Umbilical cord (tissue), 2 donors: ENCODE measurements around the gene HCFC1R1. TPM values are rescaled to one million over a fixed set of nuclear protein-coding genes. Genes with fewer than 3 reads are reported as not detected.
"Not testable (repeated sequence)": the region's sequence is repeated elsewhere in the genome, so short reads cannot be mapped to it uniquely, and the experiment has no call there.

Experiments
- DNase-seq: peaks from one replicate; pipeline ENCODE4 v3.0.0-alpha.2; 2015; ENCODE audit warnings: low spot score
- total RNA-seq: library from RNA; depleted of rRNA; stranded (reverse); fragments of >200 nt; gene quantifications from one replicate; pipeline ENCODE4 v1.2.3, GENCODE V29; 2014; ENCODE audit warnings: low replicate concordance; ENCODE audit not compliant: insufficient read depth

Gene HCFC1R1
- total RNA-seq, 1 donor from 2014 or later: 3.1 TPM

- DNase-seq: no peak
Observed at GRCh38 chr16:3057181-3058138, 33.7 kb upstream of the HCFC1R1 start.

DNA sequence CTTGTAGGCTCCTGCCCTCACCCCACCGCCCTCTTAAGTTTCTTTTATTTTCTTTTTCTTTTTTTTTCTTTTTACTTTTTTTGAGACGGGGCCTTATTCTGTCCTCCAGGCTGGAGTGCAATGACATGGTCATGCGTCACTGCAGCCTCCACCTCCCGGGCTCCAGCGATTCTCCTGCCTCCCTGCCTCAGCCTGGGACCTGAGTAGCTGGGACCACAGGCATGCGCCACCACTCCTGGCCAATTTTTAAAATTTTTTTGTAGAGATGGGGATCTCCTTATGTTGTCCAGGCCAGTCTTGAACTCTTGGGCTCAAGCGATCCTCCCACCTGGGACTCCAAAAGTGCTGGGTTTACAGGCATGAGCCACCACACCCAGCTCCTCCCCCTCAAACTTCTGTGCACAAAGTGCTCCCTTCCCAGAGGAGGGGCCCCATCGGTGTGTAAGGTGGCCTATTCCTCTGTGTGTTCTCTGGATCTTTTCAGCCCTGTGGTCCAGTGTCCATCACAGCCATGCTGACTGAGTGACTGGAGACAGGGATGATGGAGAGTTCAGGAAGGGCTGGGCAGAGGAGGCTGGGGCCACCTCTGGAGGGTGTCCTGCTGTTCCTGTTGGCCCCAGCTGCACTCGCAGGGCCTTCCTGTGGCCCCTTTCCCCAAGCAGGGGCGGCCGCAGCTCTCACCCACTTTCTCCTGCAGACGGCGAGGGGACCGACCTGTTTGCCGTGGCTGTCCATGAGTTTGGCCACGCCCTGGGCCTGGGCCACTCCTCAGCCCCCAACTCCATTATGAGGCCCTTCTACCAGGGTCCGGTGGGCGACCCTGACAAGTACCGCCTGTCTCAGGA lies 32.8 kb upstream of the HCFC1R1 start:
- DNase-seq: no peak

- DNase-seq: not testable (repeated sequence)
Observed at GRCh38 chr16:3055734-3056115, 32.0 kb upstream of the HCFC1R1 start.

- DNase-seq: no peak
Observed at GRCh38 chr16:3054965-3055733, 31.4 kb upstream of the HCFC1R1 start.

DNA sequence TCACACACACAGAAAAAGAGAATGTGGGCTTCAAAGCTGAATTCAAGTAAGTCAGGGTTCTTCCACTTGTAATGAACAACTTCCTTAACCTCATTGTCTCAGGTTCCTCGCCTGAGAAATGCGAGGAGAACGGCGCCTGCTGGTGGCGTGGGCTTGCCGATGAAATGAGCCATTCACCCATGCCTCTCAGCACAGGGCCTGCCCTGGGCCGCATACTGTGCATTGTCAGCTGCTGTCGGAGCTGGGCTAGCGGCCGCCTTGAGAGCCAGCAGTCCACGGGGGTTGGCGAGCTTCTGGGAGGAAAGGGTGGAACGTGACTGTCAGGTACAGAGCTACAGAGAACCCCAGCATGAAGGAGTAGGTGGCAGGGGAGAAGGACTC lies 29.6 kb upstream of the HCFC1R1 start:
- not testable (repeated sequence) for DNase-seq

DNA sequence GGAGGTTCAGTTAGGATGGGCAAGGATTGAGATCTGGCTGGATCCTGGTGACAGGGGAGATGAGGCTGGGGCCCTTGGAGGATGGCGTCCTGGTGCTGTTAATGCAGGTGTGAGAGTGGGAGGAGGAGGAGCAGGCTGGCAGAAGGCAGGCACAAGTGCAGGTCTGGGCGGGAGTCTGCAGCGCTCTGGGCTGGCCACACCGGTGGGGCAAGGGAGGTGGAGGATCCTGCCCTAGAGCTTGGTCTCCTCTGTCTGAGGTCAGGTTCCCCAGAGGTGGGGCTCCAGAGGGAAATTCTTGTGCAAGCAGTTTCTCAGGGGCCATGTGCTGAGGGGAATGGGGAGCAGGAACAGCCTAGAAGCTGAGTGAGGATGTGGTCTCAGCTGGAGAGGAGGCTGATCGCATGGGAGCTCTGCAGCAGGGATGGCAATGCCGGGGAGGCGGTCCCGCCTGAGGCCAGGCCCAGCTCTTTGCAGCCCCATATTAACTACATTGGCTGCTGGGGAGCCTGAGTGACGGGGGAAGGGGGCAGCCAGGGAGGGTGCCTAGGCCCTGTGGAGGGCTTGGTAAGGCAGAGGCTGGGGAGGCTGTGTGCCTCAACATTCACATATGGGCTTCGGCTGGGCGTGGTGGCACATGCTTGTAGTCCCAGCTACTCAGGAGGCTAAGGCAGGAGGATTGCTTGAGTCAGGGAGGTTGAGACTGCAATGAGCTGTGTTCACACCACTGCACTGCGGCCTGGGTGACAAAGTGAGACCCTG lies 29.0 kb upstream of the HCFC1R1 start:
- not testable (repeated sequence) for DNase-seq

GRCh38 chr16:3051494-3051893 lies 27.8 kb upstream of the HCFC1R1 start:
- DNase-seq: no peak

GRCh38 chr16:3051009-3051408 lies 27.3 kb upstream of the HCFC1R1 start:
- no peak for DNase-seq

- DNase-seq: no peak
Observed at GRCh38 chr16:3050487-3050886, 26.7 kb upstream of the HCFC1R1 start.

DNA sequence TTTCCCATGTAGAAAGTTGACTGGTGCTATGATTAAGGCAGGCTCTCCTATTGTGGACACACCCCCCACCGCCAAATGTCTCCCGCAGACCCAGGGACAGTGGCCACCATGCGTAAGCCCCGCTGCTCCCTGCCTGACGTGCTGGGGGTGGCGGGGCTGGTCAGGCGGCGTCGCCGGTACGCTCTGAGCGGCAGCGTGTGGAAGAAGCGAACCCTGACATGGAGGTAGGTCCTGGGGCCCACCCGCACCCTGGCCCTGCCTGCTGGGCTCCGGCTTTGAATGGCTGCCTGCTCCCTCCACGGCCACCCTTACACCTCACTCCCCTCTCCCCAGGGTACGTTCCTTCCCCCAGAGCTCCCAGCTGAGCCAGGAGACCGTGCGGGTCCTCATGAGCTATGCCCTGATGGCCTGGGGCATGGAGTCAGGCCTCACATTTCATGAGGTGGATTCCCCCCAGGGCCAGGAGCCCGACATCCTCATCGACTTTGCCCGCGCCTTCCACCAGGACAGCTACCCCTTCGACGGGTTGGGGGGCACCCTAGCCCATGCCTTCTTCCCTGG lies 26.3 kb upstream of the HCFC1R1 start:
- DNase-seq: no peak

GRCh38 chr16:3047387-3047720 lies 23.6 kb upstream of the HCFC1R1 start:
- DNase-seq: no peak

DNA sequence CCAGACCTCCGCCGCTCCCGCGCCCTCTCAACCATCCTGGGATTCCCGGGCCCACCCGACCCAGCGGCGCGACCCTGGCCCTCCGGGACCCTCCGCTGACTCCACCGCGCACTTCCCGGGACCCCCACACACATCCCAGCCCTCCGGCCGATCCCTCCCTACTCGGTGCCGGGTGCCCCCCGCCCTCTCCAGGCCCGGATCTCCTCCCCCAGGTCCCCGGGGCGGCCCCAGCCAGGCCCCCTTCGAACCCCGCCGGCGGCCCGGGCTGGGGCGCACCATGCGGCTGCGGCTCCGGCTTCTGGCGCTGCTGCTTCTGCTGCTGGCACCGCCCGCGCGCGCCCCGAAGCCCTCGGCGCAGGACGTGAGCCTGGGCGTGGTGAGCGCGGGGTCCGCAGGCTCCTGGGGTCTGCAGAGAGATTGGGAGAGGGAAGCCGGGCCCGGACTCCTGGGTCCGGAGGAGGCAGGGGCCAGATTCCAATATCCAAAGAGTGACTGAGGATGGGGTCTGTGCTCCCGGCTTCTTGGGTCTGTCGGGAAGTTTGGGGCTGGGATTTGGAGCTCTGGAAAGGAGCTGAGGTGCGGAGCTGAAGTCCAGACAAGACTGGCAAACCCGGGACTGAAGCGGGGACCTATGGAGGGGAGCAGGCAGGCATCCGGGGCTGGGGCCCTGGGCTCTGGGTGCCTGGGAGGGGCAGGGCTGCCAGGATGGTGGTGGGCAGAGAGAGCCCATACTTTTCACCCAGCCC lies 23.1 kb upstream of the HCFC1R1 start:
- no peak for DNase-seq

GRCh38 chr16:3045758-3046640 lies 22.3 kb upstream of the HCFC1R1 start, which contains the start of gene MMP25:
Gene MMP25 (plus strand): TSS chr16:3046561. CDS start chr16:3046918, 357 bp downstream.
- no peak for DNase-seq

GRCh38 chr16:3044708-3045107 lies 21.0 kb upstream of the HCFC1R1 start:
- no peak for DNase-seq

DNA sequence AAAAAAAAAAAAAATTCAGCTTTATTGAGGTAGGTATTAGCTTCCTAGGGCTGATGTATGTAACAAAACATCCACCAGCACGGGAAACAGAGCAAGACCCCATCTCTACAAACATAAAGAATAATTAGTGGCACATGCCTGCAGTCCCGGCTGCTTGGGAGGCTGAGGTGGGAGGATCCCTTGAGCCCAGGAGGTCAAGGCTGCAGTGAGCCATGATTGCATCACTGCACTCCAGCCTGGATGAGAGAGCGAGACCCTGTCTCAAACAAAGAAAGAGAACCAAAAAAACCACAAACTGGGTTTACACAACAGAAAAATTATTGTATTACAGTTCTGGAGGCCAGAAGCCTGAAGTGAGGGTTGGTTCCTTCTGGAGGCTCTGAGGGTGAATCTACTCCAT lies 18.6 kb upstream of the HCFC1R1 start:
- no peak for DNase-seq

- no peak for DNase-seq
Observed at GRCh38 chr16:3038896-3039295, 15.2 kb upstream of the HCFC1R1 start.

- DNase-seq: no peak
Observed at GRCh38 chr16:3038256-3038655, 14.5 kb upstream of the HCFC1R1 start.

- DNase-seq: no peak
Observed at GRCh38 chr16:3036726-3037315, 13.1 kb upstream of the HCFC1R1 start, which contains the start of gene BICDL2. Gene BICDL2 (minus strand): TSS chr16:3036944. CDS start chr16:3035496, 1,448 bp downstream.
